Lung (tissue), 12 donors: ENCODE results near the gene RIN1. TPM values are rescaled to one million over a fixed set of nuclear protein-coding genes. Genes with fewer than 3 reads are reported as not detected.

ENCODE experiments used
- ATAC-seq: fragments of 200-7000 bp; cut with Tn5 transposase; one replicate; pipeline ENCODE4 v1.9.1; 2020; ENCODE audit warnings: moderate number of reproducible peaks; ENCODE audit not compliant: insufficient read depth, low FRiP score
- DNase-seq, 3 donors: peaks; one replicate each; pipeline ENCODE4 v3.0.0-alpha.2; 2013 to 2017
- H3K27ac ChIP-seq, 2 donors: one replicate each; pipeline ENCODE4 v1.5.1; 2013; ENCODE audit warnings: mild to moderate bottlenecking in 2 of 2, moderate library complexity in 2 of 2, control low read depth in 1 of 2, inconsistent platforms in 1 of 2, low read depth in 1 of 2, low read length in 1 of 2
- H3K27me3 ChIP-seq, 3 donors: one replicate each; pipeline ENCODE4 v1.5.1; 2013; ENCODE audit warnings: low read length in 2 of 3; ENCODE audit not compliant: control insufficient read depth in 3 of 3, insufficient read depth in 3 of 3
- H3K36me3 ChIP-seq, 4 donors: one replicate each; pipeline ENCODE4 v1.5.1; 2013; ENCODE audit warnings: low read length in 4 of 4, mild to moderate bottlenecking in 1 of 4, moderate library complexity in 1 of 4; ENCODE audit not compliant: control insufficient read depth in 4 of 4, insufficient read depth in 4 of 4
- H3K4me1 ChIP-seq, 5 donors: one replicate each; pipeline ENCODE4 v1.5.1; 2013; ENCODE audit warnings: low read length in 5 of 5, mild to moderate bottlenecking in 2 of 5, moderate library complexity in 1 of 5; ENCODE audit not compliant: control insufficient read depth in 5 of 5, insufficient read depth in 5 of 5
- H3K4me3 ChIP-seq: one replicate; pipeline ENCODE4 v1.5.1; 2013; ENCODE audit warnings: mild to moderate bottlenecking, control low read depth, moderate library complexity
- H3K9ac ChIP-seq, 2 donors: one replicate each; pipeline ENCODE4 v1.5.1; 2013; ENCODE audit warnings: low read length in 2 of 2, control low read depth in 1 of 2; ENCODE audit not compliant: insufficient read depth in 1 of 2
- H3K9me3 ChIP-seq, 4 donors: one replicate each; pipeline ENCODE4 v1.5.1; 2013; ENCODE audit warnings: low read length in 3 of 4, mild to moderate bottlenecking in 1 of 4, moderate library complexity in 1 of 4; ENCODE audit not compliant: control insufficient read depth in 4 of 4, insufficient read depth in 3 of 4
- CTCF ChIP-seq: IDR thresholded peaks from 2 replicates; pipeline ENCODE4 v1.5.1; 2012; ENCODE audit warnings: mild to moderate bottlenecking; ENCODE audit errors: control extremely low read depth, extremely low read depth
- WGBS, 2 donors: extraction: QIAGEN DNeasy Blood & Tissue Kit; methylation state at CpG; one replicate each; pipeline ENCODE4 v1.1.7; 2013; 5-methylcytosine and 5-hydroxymethylcytosine counted together
- polyA plus RNA-seq, 2 donors: library from polyadenylated mRNA; stranded (reverse); fragments of 200-250 nt; gene quantifications; one replicate each; pipeline ENCODE4 v1.2.1, GENCODE V29; 2013
- total RNA-seq, 2 donors: library from RNA; depleted of rRNA in 1 of 2; stranded (reverse); fragments of >200 nt in 1 of 2; gene quantifications; one replicate each; pipeline ENCODE4 v1.2.1, GENCODE V29; 2014 to 2021
- donor health status: control.
- donor health status: control.
- donor health status: Bipolar disorder and iron deficiency.
- donor health status: healthy.
- donor health status: DM: yes; HTN: yes; CAD: no.

RIN1 gene
- total and polyA plus RNA-seq, 4 donors: 1.9 to 15.1 (median 9.6) TPM

GRCh38 chr11:66340596-66341501, 4.6 kb upstream of the RIN1 start:
- no peak for ATAC-seq
- H3K27ac ChIP-seq: no peak overlapping the region
- no peak for DNase-seq
- H3K4me3 ChIP-seq: no peak overlapping the region
- H3K9ac ChIP-seq: no peak overlapping the region
- no peak for TF ChIP-seq CTCF
- no peaks in the 10 kb centered on the region for H3K27me3 ChIP-seq
- H3K4me1 ChIP-seq: peaks cover 3 to 28% (median 9%) of the 10 kb centered on the region in 5 donors
- 94 to 95% methylated on average over 28 of the region's 28 CpGs for WGBS, 2 donors
- H3K9me3 ChIP-seq: no peaks in the 10 kb centered on the region
- peaks cover 0 to 47% (median 14%) of the 10 kb centered on the region in 4 donors for H3K36me3 ChIP-seq

GRCh38 chr11:66339686-66340483, 3.7 kb upstream of the RIN1 start:
- no peak for ATAC-seq
- H3K9ac ChIP-seq: no peak overlapping the region
- H3K4me3 ChIP-seq: no peak overlapping the region
- no peak for DNase-seq
- whole genome bisulfite sequencing, 2 donors: 82 to 86% methylated on average over 14 of the region's 14 CpGs
- H3K27ac ChIP-seq: no peak overlapping the region
- no peaks in the 10 kb centered on the region for H3K27me3 ChIP-seq
- peaks cover 0 to 47% (median 14%) of the 10 kb centered on the region in 4 donors for H3K36me3 ChIP-seq
- no peak for TF ChIP-seq CTCF
- peaks cover 0 to 30% (median 14%) of the 10 kb centered on the region in 5 donors for H3K4me1 ChIP-seq
- no peaks in the 10 kb centered on the region for H3K9me3 ChIP-seq

- Histone ChIP-seq H3K27me3 (no peaks in the 10 kb centered on the region), H3K9ac (no peak overlapping the region), H3K4me1 (peaks cover 0 to 27% (median 14%) of the 10 kb centered on the region in 5 donors), H3K27ac (no peak overlapping the region), H3K9me3 (no peaks in the 10 kb centered on the region), H3K4me3 (no peak overlapping the region), H3K36me3 (peaks cover 0 to 47% (median 14%) of the 10 kb centered on the region in 4 donors)
- DNase-seq (no peak), ATAC-seq (no peak)
- TF ChIP-seq CTCF: no peak
- WGBS, 2 donors: 89 to 95% methylated on average over 6 of the region's 6 CpGs
Observed at GRCh38 chr11:66339162-66339675, 3.0 kb upstream of the RIN1 start.
